GM20431 (cell line): ENCODE results near the gene ALDH1L1.

ENCODE experiments used
- in situ Hi-C: fragments of 300-500 bp; cut with MseI, MboI; formaldehyde crosslinking; loops from one replicate; pipeline ENCODE4 v1.15.0; 2020; ENCODE audit warnings: low sequenced_read_pairs; ENCODE audit not compliant: unreplicated experiment

The ALDH1L1 gene

GRCh38 chr3:126125781-126126251 lies 54.6 kb downstream of the ALDH1L1 start:
- in situ Hi-C loops: no loop called here

- in situ Hi-C loops: no loop called here
These were observed 55.0 kb downstream of the ALDH1L1 start for GRCh38 chr3:126125341-126125740.

GRCh38 chr3:126124896-126125295 lies 55.5 kb downstream of the ALDH1L1 start:
- in situ Hi-C loops: no loop called here

- in situ Hi-C loops: no loop called here
These were observed 56.1 kb downstream of the ALDH1L1 start for GRCh38 chr3:126124148-126124868.

- in situ Hi-C loops: no loop called here
These were observed 58.8 kb downstream of the ALDH1L1 start for GRCh38 chr3:126121632-126122031.

- in situ Hi-C loops: no loop called here
These were observed 59.3 kb downstream of the ALDH1L1 start for GRCh38 chr3:126121074-126121473.

- in situ Hi-C loops: no loop called here
These were observed 60.4 kb downstream of the ALDH1L1 start for GRCh38 chr3:126119976-126120375.

- in situ Hi-C loops: no loop called here
These were observed 61.2 kb downstream of the ALDH1L1 start for GRCh38 chr3:126119008-126119675.

- in situ Hi-C loops: no loop called here
These were observed 61.8 kb downstream of the ALDH1L1 start for GRCh38 chr3:126118591-126118990.

- in situ Hi-C loops: no loop called here
These were observed 62.6 kb downstream of the ALDH1L1 start for GRCh38 chr3:126117786-126118185.

GRCh38 chr3:126117212-126117611 lies 63.2 kb downstream of the ALDH1L1 start:
- in situ Hi-C loops: no loop called here

GRCh38 chr3:126116526-126116925 lies 63.9 kb downstream of the ALDH1L1 start:
- in situ Hi-C loops: no loop called here

- in situ Hi-C loops: no loop called here
These were observed 65.7 kb downstream of the ALDH1L1 start for GRCh38 chr3:126114443-126115386.

GRCh38 chr3:126113733-126114442 lies 66.5 kb downstream of the ALDH1L1 start:
- in situ Hi-C loops: no loop called here

GRCh38 chr3:126113238-126113555 lies 67.2 kb downstream of the ALDH1L1 start:
- in situ Hi-C loops: no loop called here

- in situ Hi-C loops: no loop called here
These were observed 67.7 kb downstream of the ALDH1L1 start for GRCh38 chr3:126112531-126113237.

GRCh38 chr3:126111566-126112475 lies 68.6 kb downstream of the ALDH1L1 start:
- in situ Hi-C loops: no loop called here

- in situ Hi-C loops: no loop called here
These were observed 69.2 kb downstream of the ALDH1L1 start for GRCh38 chr3:126111126-126111551.
